NCI-H187 (cell line): ENCODE results near the gene KIF1A.

Experiments
- DNase-seq, 2 experiments: peaks; one replicate each; lab custom pipeline; 2025; lab: John Stamatoyannopoulos, UW

Gene KIF1A

GRCh38 chr2:240767341-240767740 lies 52.7 kb downstream of the KIF1A start:
- no peak for DNase-seq

DNA sequence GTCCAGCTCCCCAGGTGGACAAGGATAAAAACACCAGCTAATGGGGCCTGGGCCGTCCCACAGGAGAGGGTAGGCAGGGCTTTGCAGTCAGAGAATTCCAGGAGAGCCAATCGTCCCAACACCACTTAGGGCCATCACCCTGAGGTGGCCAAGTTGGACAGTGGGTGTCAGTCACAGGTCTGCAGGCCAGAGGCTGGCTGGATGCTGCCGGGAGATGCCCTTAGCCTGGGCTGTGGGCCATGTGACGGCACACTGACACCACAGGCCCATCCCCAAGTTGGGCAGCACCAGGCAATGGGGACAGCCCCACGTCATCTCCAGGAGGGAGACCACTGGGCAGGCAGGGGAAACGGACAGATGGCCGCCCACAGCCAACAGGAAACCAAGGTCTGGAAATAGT lies 53.9 kb downstream of the KIF1A start:
- no peak for DNase-seq

DNA sequence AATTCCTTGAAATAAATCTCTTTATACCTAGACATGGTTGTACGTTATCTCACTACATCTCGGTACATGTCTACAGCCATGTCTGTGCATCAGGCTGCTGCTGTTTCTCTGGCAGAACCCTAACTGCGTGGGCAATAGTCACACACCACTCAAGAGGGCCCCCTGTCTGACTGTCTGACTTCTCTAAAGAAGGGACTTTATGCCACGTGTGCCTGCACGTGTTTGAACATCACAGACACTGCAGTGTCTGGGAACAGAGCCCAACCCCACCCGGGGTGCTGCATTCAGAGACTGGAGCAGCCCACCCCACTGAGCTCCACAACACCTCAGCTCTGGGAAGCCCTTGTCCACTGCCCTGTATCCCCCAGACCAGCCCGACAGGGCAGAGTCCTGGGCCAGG lies 55.0 kb downstream of the KIF1A start:
- DNase-seq: no peak

DNA sequence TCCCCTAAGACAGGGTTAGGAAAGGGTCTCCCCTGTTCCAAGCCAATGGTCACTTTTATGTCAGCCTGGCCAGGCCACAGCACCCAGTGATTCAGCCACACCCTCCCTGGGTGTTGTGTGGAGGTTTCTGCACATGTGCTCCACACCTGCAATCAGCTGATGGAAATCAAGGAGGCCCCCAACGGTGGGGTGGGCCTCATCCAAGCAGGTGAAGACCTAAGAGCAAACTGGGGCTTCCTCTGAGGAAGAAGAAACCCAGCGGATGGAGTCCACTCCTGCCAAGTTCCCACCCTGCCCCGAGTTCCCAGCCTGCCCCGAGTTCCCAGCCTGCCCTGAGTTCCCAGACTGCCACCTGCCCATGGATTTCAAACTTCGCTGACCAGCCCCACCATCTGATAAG lies 55.4 kb downstream of the KIF1A start:
- no peak for DNase-seq

- no peak for DNase-seq
These were observed 57.0 kb downstream of the KIF1A start for GRCh38 chr2:240762971-240763370.

- no peak for DNase-seq
These were observed 57.8 kb downstream of the KIF1A start for GRCh38 chr2:240762249-240762648.

GRCh38 chr2:240760576-240761246 lies 59.3 kb downstream of the KIF1A start:
- no peak for DNase-seq

GRCh38 chr2:240760121-240760520 lies 59.9 kb downstream of the KIF1A start:
- no peak for DNase-seq

DNA sequence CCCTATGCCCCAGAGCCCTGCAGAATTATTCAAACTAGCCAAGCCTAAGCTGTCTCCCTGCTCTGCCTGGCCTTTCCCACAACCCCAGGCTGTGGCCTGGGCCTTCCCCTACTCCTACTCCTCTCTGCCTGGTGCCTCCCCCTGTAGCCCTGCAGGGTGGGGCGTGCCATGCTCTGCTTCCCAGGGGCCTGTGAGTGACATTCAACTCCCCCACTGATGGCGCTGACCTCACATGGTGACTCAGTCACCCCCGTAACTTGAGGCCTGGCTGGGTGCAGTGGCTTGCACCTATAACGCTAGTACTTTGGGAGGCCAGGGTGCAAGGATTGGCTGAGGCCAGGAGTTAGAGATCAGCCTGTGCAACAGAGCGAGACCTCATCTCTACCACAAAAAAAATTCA lies 60.6 kb downstream of the KIF1A start:
- no peak for DNase-seq

DNA sequence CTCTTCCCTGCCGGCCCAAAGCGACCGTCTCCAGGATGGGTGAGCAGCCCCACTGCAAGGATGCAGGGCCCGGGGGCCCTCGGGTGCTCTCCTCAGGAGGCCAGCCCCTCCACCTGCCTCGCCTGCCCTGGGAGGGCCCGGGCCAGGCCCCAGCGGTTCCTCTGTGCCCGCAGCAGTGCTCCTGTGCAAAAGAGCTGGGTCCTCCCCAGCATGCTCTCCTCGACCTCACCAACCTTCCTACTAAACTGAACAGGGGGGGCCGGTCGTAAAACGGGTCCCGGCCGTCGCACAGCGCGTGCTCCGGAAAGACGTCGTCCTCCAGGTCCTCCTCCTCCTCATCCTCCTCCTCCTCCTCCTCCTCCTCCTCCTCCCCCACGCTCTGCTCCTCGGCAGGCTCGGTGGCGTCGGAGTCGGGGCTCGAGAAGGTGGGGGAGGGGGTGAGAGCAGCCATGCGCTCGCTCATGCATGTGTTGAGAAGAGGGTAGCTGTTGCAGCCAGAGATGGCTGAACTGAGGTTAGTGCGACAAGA lies 62.9 kb downstream of the KIF1A start:
- DNase-seq: no peak

- DNase-seq: no peak
These were observed 67.8 kb downstream of the KIF1A start for GRCh38 chr2:240752209-240752608.

DNA sequence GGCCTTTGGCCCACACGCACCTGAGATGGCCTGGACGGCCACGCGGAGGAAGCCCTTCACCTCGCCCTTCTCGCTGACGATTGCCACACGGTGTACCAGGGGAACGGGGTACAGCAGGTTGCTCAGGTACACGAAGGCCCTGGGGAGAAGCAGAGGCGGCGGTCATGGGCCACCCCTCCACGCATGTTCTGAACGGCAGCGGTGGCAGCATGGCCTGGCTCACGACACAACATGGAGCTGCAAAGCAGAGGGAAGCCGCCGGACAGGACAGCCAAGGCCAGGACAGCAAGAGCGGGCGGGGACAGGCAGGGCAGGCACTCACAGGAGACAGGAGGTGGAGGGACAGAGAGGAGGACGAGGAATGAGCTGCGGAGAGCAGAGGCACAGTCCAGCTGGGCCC lies 69.6 kb downstream of the KIF1A start:
- DNase-seq: no peak

DNA sequence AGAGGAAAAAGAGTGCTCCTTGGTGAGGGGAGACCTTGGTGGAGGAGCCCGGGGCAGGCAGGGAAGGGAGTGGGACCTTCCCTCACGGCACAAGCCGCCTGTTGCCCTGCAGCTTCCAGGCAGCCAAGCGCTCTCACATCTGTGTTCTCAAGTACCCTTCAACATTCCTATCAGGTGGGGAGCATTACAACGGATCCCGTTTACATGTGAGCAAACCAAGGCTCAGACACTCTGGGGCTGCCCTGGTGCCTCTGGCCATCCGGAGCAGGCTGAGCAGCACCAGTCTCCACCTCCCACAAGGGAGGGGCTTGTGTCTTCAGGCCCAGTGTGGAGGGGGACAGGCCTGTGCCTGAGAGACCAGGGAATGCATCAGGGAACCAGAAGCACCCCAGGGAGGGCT lies 70.5 kb downstream of the KIF1A start:
- DNase-seq: no peak

GRCh38 chr2:240747256-240747655 lies 72.8 kb downstream of the KIF1A start:
- no peak for DNase-seq

DNA sequence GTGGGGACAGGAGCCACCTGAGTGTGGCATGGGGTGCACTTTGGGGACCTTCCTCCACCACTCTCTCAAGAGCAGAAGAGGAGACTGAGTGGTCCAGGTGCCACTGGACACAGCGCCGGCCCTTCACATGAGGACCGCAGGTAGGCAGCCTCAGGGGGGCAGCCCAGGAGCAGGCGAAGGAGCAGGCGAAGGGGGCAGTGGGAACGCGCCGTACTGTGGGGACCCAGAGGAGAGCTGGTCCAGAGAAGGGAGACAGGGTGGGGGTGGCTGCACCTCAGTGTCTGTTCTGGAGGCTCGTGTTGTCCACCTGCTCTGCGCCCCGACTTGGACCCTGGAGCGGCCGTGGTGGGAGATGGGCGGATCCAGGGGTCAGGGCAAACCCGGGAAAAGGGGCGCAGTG lies 73.3 kb downstream of the KIF1A start:
- no peak for DNase-seq

DNA sequence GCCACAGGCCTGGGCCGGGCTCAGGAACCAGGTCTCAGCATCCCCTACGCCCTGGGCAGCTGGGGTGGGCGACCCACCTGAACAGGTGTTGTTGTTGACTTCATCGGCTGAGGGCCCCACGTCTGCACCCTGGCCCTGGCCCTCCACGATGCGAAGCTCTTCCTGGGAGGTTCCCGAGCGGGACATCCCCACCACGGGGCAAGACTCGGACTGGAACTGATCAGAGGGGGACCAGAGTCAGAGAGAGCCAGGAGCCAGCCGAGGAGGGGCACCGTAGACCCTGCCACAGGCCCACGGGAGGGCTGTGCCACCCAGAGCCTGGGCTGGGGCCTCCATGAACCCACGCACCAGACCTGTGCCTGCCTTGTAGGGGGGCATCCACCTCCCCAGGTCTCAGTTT lies 74.1 kb downstream of the KIF1A start:
- DNase-seq: no peak

DNA sequence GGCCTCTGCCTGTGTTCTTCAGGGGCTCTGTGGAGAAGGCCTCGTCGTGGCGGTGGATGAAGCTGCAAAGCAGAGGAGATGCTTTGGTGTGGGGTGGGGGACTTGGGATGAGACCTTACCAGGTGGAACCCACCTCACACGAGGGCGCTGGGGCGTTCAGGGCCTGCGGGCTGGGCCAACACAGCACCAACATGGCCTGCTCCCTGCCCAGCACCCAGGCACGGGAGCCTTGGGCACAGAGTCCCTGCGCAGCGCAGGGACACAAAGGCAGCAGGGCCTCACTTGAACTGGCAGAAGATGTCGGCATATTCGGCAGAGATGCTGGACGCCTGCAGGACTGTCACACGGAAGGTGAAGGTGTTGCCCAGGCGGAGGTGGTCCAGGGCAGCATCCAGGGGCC lies 74.6 kb downstream of the KIF1A start:
- DNase-seq: no peak

- DNase-seq: no peak
These were observed 77.4 kb downstream of the KIF1A start for GRCh38 chr2:240742602-240743095.

- no peak for DNase-seq
These were observed 78.9 kb downstream of the KIF1A start for GRCh38 chr2:240741091-240741490.

DNA sequence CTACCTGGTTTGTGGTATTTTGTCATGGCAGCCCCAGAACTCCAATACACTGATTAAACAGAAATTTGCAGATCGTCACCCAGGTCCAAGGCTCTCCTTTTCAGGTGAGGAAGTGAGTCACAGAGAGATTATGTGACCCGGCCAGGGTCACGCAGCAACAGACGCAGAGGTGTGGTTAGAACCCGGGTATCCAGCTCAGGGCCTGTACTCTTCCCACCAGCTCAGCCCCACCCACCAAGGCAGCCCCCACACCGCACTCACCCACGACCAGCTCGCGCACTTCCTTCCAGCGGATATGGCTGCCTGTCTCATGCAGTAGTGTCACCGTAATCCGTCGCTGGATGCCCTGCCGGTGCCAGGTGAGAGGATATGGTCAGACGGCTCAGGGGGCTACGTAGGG lies 80.2 kb downstream of the KIF1A start:
- no peak for DNase-seq

DNA sequence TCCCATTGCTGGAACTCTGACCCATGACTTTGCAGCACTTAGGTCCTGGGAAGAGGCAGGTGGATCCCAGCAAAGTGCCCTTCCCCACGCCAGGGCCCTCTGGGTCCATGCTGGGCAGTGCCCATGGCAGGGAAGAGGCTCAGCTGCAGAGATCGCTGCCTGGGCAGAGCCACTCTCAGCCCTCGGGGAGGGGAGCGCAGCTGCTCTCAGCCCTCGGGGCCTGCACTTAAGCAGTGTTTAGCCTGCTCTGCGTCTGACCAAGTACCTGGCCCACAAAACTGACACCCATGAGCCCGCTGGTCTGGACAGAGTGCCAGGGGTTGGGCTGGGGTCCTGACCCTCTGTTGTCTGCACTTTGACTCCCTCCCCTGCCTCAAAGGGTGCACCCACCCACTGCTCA lies 82.1 kb downstream of the KIF1A start:
- DNase-seq: no peak

GRCh38 chr2:240737512-240737911 lies 82.5 kb downstream of the KIF1A start:
- no peak for DNase-seq

GRCh38 chr2:240736281-240737250 lies 83.5 kb downstream of the KIF1A start:
- DNase-seq: no peak
